HepG2 (cell line): ENCODE data around the gene TPX2. TPM values are rescaled to one million over a fixed set of nuclear protein-coding genes. Genes with fewer than 3 reads are reported as not detected.

ENCODE experiments used
- DR1 ChIP-seq: sonication (generic); formaldehyde crosslinking; IDR thresholded peaks from 2 replicates; pipeline ENCODE4 v1.8.0; 2021; ENCODE audit warnings: mild to moderate bottlenecking, missing genetic modification reagents, inconsistent platforms
- ERF ChIP-seq: IDR thresholded peaks from 2 replicates; pipeline ENCODE4 v1.6.1; 2018; ENCODE audit warnings: missing biosample characterization, missing genetic modification reagents
- FOXO1 ChIP-seq: sonication (generic); formaldehyde crosslinking; IDR thresholded peaks from 2 replicates; pipeline ENCODE4 v1.4.0; 2020; ENCODE audit warnings: missing genetic modification reagents
- GLI4 ChIP-seq: sonication (generic); formaldehyde crosslinking; IDR thresholded peaks from 2 replicates; pipeline ENCODE4 v1.5.1; 2020; ENCODE audit warnings: missing genetic modification reagents, mild to moderate bottlenecking, moderate library complexity, borderline replicate concordance
- HMG20B ChIP-seq: conservative IDR thresholded peaks from 2 replicates; pipeline ENCODE4 v1.6.1; 2016; ENCODE audit warnings: missing genetic modification reagents, missing compliant biosample characterization
- RAD51 ChIP-seq: fragments of 450-650 bp; IDR thresholded peaks from 2 replicates; pipeline ENCODE4 v1.6.1; 2016; ENCODE audit warnings: borderline replicate concordance
- RARA ChIP-seq: IDR thresholded peaks from 2 replicates; pipeline ENCODE4 v1.6.1; 2016; ENCODE audit warnings: missing genetic modification reagents, missing compliant biosample characterization
- SKI ChIP-seq: fragments of 450-650 bp; IDR thresholded peaks from one replicate; pipeline ENCODE4 v1.6.1; 2018; ENCODE audit warnings: mild to moderate bottlenecking; ENCODE audit not compliant: partially characterized antibody
- SOX13 ChIP-seq, 3 experiments: fragments of 450-650 bp in 1 of 3; sonication (generic) in 1 of 3; formaldehyde crosslinking in 1 of 3; IDR thresholded peaks in 2 of 3; conservative IDR thresholded peaks in 1 of 3; 2 replicates each; pipeline versions ENCODE4 v1.5.0 to v1.6.1; 2016 to 2020; ENCODE audit warnings: antibody characterized with exemption in 1 of 3, mild to moderate bottlenecking in 1 of 3, missing compliant biosample characterization in 1 of 3, missing genetic modification reagents in 1 of 3, moderate library complexity in 1 of 3
- SP2 ChIP-seq: sonication (generic); formaldehyde crosslinking; IDR thresholded peaks from 2 replicates; pipeline ENCODE4 v1.5.1; 2020; ENCODE audit warnings: mild to moderate bottlenecking, missing genetic modification reagents
- SRF ChIP-seq: IDR thresholded peaks from 2 replicates; pipeline ENCODE4 v1.6.1; 2011; ENCODE audit warnings: mild to moderate bottlenecking, low read depth, low read length, moderate library complexity
- THYN1 ChIP-seq: sonication (generic); formaldehyde crosslinking; IDR thresholded peaks from 2 replicates; pipeline ENCODE4 v1.8.1; 2023; ENCODE audit warnings: low read depth, mild to moderate bottlenecking, moderate library complexity, missing genetic modification reagents, borderline replicate concordance
- ZBTB21 ChIP-seq: sonication (generic); formaldehyde crosslinking; IDR thresholded peaks from 2 replicates; pipeline ENCODE4 v1.4.0; 2020; ENCODE audit warnings: missing genetic modification reagents
- ZFP36 ChIP-seq: fragments of 150-350 bp; IDR thresholded peaks from 2 replicates; pipeline ENCODE4 v1.6.1; 2018; ENCODE audit warnings: borderline replicate concordance, low read length, low read depth; ENCODE audit not compliant: partially characterized antibody
- ZNF644 ChIP-seq: IDR thresholded peaks from 2 replicates; pipeline ENCODE4 v1.6.1; 2016; ENCODE audit warnings: low read depth
- ZNF749 ChIP-seq: sonication (generic); formaldehyde crosslinking; IDR thresholded peaks from 2 replicates; pipeline ENCODE4 v1.8.0; 2022; ENCODE audit warnings: mild to moderate bottlenecking, missing genetic modification reagents, moderate library complexity, borderline replicate concordance
- ZNF768 ChIP-seq: sonication (generic); formaldehyde crosslinking; IDR thresholded peaks from 2 replicates; pipeline ENCODE4 v1.4.0; 2020; ENCODE audit warnings: missing genetic modification reagents
- ZNF792 ChIP-seq: IDR thresholded peaks from 2 replicates; pipeline ENCODE4 v1.6.1; 2016
- ZNF883 ChIP-seq: sonication (generic); formaldehyde crosslinking; IDR thresholded peaks from 2 replicates; pipeline ENCODE4 v1.5.1; 2020; ENCODE audit warnings: mild to moderate bottlenecking, missing genetic modification reagents; ENCODE audit errors: not compliant biosample characterization
- ZSCAN21 ChIP-seq: sonication (generic); formaldehyde crosslinking; IDR thresholded peaks from 2 replicates; pipeline ENCODE4 v1.8.0; 2022; ENCODE audit warnings: mild to moderate bottlenecking, missing genetic modification reagents, moderate library complexity, borderline replicate concordance
- polyA plus RNA-seq, 8 experiments: library from polyadenylated mRNA; depleted of rRNA in 3 of 8; stranded (reverse) in 7 of 8; unstranded in 1 of 8; fragments of >200 nt; fragmentation: Illumina TruSeq in 4 of 8; extraction: Trizol in 4 of 8; gene quantifications; 2 replicates each; pipeline versions ENCODE4 v1.2.1 to v1.2.3, GENCODE V29; 2011 to 2016; ENCODE audit warnings: low read depth in 4 of 8, missing spikeins in 1 of 8, mixed read lengths in 1 of 8; ENCODE audit not compliant: insufficient read depth in 1 of 8
- total RNA-seq, 5 experiments: library from RNA; depleted of rRNA; stranded (reverse); fragments of >200 nt; fragmentation: Illumina TruSeq; extraction: Trizol; gene quantifications; 2 replicates each; pipeline ENCODE4 v1.2.3, GENCODE V29; 2016; ENCODE audit warnings: low read depth in 1 of 5
- TF ChIP-seq, protein P1 (sequence below): sonication (generic); formaldehyde crosslinking; conservative IDR thresholded peaks from 2 replicates; pipeline ENCODE4 v1.8.0; 2022; ENCODE audit warnings: mild to moderate bottlenecking, moderate library complexity, missing genetic modification reagents
- TF ChIP-seq, protein P2 (sequence below): sonication (generic); formaldehyde crosslinking; IDR thresholded peaks from 2 replicates; pipeline ENCODE4 v1.4.0; 2020; ENCODE audit warnings: missing genetic modification reagents
- TF ChIP-seq, protein P3 (sequence below): sonication (generic); formaldehyde crosslinking; IDR thresholded peaks from 2 replicates; pipeline ENCODE4 v1.4.0; 2020; ENCODE audit warnings: missing genetic modification reagents, borderline replicate concordance

TPX2 gene
- total and polyA plus RNA-seq, 2 of the 13 experiments (the other 11 are each of a cell fraction or from before 2014, with no cell fraction given), result 34.3 to 124 TPM

DNA sequence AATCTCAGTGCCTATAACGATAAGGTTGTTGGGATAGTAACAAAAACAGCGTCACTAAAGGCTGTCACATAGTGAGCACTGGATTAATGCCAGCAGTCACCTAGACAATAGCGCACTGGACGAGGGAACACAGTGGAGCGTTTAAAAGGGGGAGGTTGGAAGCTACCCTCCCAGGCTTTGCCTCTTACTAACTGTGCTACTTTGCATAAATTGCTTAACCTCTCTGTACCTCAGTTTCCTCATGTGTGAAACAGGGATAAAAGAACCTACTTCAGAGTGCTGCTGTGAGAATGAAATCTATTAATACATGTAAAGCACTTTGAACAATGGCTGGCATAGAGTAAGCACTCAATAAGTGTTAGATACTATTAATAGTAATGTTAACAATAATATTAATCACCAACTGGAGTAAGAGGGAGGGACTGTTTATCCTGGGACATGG lies 27.0 kb upstream of the TPX2 start (continued):
- no peak for TF ChIP-seq ZNF883 (CRISPR knock-in tag)
- no peak for TF ChIP-seq SRF
- no peak for TF ChIP-seq SP2 (CRISPR knock-in tag)
- TF ChIP-seq, protein P1, sequence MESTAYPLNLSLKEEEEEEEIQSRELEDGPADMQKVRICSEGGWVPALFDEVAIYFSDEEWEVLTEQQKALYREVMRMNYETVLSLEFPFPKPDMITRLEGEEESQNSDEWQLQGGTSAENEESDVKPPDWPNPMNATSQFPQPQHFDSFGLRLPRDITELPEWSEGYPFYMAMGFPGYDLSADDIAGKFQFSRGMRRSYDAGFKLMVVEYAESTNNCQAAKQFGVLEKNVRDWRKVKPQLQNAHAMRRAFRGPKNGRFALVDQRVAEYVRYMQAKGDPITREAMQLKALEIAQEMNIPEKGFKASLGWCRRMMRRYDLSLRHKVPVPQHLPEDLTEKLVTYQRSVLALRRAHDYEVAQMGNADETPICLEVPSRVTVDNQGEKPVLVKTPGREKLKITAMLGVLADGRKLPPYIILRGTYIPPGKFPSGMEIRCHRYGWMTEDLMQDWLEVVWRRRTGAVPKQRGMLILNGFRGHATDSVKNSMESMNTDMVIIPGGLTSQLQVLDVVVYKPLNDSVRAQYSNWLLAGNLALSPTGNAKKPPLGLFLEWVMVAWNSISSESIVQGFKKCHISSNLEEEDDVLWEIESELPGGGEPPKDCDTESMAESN (CRISPR knock-in tag), result no peak
- no peak for TF ChIP-seq ZNF644 (CRISPR knock-in tag)
- TF ChIP-seq SKI, result peak; percentile 44
- no peak for TF ChIP-seq GLI4 (CRISPR knock-in tag)
- peak; percentile 64; the same call in 1 of the 2 replicates for TF ChIP-seq ZNF749 (CRISPR knock-in tag)
- 0 out of 2 replicates have a peak, but pooled peaks have one; percentile 38 for TF ChIP-seq ZBTB21
- TF ChIP-seq, protein P2, sequence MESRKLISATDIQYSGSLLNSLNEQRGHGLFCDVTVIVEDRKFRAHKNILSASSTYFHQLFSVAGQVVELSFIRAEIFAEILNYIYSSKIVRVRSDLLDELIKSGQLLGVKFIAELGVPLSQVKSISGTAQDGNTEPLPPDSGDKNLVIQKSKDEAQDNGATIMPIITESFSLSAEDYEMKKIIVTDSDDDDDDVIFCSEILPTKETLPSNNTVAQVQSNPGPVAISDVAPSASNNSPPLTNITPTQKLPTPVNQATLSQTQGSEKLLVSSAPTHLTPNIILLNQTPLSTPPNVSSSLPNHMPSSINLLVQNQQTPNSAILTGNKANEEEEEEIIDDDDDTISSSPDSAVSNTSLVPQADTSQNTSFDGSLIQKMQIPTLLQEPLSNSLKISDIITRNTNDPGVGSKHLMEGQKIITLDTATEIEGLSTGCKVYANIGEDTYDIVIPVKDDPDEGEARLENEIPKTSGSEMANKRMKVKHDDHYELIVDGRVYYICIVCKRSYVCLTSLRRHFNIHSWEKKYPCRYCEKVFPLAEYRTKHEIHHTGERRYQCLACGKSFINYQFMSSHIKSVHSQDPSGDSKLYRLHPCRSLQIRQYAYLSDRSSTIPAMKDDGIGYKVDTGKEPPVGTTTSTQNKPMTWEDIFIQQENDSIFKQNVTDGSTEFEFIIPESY, result peak; percentile 99
- TF ChIP-seq ZFP36, result no peak
- no peak for TF ChIP-seq HMG20B (CRISPR knock-in tag)
- TF ChIP-seq ZSCAN21, result peak; percentile 42; the same call in 1 of the 2 replicates
- TF ChIP-seq ERF (CRISPR knock-in tag), result 0 out of 2 replicates have a peak, but pooled peaks have one; percentile 0
- TF ChIP-seq ZNF792 (CRISPR knock-in tag), result peak; percentile 32; the same call in 1 of the 2 replicates
- TF ChIP-seq RARA (CRISPR knock-in tag), result no peak
- no peak for TF ChIP-seq SOX13 (IDR thresholded peaks at IDR 0.05)
- peak in 1 of 2 experiments; percentile 37; a peak in 1 of 4 replicates for TF ChIP-seq SOX13 (CRISPR knock-in tag; conservative IDR thresholded peaks at IDR 0.05 in 1 of 2, IDR thresholded peaks at IDR 0.05 in 1 of 2)
- no peak for TF ChIP-seq THYN1
- no peak; the same call in 1 of the 2 replicates for TF ChIP-seq FOXO1 (CRISPR knock-in tag)
- no peak for TF ChIP-seq DR1
- TF ChIP-seq, protein P3, sequence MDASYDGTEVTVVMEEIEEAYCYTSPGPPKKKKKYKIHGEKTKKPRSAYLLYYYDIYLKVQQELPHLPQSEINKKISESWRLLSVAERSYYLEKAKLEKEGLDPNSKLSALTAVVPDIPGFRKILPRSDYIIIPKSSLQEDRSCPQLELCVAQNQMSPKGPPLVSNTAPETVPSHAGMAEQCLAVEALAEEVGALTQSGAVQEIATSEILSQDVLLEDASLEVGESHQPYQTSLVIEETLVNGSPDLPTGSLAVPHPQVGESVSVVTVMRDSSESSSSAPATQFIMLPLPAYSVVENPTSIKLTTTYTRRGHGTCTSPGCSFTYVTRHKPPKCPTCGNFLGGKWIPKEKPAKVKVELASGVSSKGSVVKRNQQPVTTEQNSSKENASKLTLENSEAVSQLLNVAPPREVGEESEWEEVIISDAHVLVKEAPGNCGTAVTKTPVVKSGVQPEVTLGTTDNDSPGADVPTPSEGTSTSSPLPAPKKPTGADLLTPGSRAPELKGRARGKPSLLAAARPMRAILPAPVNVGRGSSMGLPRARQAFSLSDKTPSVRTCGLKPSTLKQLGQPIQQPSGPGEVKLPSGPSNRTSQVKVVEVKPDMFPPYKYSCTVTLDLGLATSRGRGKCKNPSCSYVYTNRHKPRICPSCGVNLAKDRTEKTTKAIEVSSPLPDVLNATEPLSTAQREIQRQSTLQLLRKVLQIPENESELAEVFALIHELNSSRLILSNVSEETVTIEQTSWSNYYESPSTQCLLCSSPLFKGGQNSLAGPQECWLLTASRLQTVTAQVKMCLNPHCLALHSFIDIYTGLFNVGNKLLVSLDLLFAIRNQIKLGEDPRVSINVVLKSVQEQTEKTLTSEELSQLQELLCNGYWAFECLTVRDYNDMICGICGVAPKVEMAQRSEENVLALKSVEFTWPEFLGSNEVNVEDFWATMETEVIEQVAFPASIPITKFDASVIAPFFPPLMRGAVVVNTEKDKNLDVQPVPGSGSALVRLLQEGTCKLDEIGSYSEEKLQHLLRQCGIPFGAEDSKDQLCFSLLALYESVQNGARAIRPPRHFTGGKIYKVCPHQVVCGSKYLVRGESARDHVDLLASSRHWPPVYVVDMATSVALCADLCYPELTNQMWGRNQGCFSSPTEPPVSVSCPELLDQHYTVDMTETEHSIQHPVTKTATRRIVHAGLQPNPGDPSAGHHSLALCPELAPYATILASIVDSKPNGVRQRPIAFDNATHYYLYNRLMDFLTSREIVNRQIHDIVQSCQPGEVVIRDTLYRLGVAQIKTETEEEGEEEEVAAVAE, result peak; percentile 61; the same call in 1 of the 2 replicates
- peak; percentile 39; the same call in 1 of the 2 replicates for TF ChIP-seq ZNF768 (CRISPR knock-in tag)
- no peak for TF ChIP-seq RAD51
